DOHH2 (cell line): ENCODE data around the gene CNNM3.

Experiments used
- CTCF ChIP-seq: fragments of 200-600 bp; sonication (generic); IDR thresholded peaks from one replicate; pipeline ENCODE4 v1.5.1; 2014; ENCODE audit warnings: antibody characterized with exemption, mild to moderate bottlenecking, low read depth, low read length; ENCODE audit not compliant: poor library complexity, severe bottlenecking
- EZH2phosphoT487 ChIP-seq: fragments of 200-600 bp; sonication (generic); IDR thresholded peaks from 2 replicates; pipeline ENCODE4 v1.6.1; 2017; ENCODE audit warnings: borderline replicate concordance, mild to moderate bottlenecking, antibody characterized with exemption, low read length, moderate library complexity, mixed read lengths

- TF ChIP-seq CTCF (no peak), EZH2phosphoT487 (no peak)
These were observed 12.8 kb downstream of the CNNM3 start for GRCh38 chr2:96828874-96829273.
